ENCODE measurements around the gene EPN3.
A peak's percentile ranks its signal among the peaks of the same experiment; 100 is the strongest.

EPN3 gene

DNA sequence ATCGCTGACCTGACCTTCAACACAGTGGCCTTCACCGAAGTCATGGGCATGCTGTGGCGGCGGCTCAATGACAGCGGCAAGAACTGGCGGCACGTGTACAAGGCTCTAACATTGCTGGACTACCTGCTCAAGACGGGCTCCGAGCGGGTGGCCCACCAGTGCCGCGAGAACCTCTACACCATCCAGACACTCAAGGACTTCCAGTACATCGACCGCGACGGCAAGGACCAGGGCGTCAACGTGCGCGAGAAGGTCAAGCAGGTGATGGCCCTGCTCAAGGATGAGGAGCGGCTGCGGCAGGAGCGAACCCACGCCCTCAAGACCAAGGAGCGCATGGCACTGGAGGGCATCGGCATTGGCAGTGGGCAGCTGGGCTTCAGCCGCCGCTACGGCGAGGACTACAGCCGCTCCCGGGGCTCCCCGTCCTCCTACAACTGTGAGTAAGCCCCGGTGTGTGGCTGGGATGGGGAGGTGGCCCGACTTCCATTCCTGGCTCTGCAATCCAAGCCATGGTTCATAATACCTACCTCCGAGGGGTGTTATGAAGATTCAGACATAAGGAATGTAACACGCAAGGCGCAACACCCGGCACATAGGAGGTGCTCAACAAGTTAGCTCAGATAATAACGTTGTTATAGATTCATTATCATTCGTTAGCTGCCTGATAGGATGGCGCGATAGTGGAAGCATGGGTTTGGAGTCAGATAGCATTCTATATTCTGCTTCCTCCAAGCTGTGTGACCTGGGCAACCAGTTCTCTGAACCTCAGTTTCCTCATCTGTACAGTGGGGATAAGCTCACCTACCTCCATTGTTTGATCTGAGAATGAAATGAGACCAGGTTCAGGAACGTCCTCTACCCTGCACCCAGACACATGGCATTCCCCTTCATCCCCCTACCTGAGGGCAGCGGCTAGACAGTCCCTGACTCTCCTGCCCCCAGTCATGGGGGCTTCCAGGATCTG, 4.4 kb downstream of the EPN3 start:
- WGBS, 2 experiments (ENCODE audit: insufficient coverage in 2 of 2), result 95 to 98% methylated on average over 38 to 42 of the region's 45 CpGs
- Histone ChIP-seq H3K4me1 (ENCODE audit: control insufficient read depth, insufficient read depth, low read length, poor library complexity, severe bottlenecking) (peaks cover 15% of the 10 kb centered on the region), H3K9me3 (ENCODE audit: control insufficient read depth, low read length) (no peaks in the 10 kb centered on the region), H3K27ac (ENCODE audit: low read depth, low read length, severe bottlenecking) (no peak overlapping the region), H3K36me3 (ENCODE audit: control insufficient read depth, insufficient read depth, low read length) (no peaks in the 10 kb centered on the region), H3K4me3 (ENCODE audit: extremely low read depth, insufficient read depth, low read length, poor library complexity, severe bottlenecking) (no peak overlapping the region)

DNA sequence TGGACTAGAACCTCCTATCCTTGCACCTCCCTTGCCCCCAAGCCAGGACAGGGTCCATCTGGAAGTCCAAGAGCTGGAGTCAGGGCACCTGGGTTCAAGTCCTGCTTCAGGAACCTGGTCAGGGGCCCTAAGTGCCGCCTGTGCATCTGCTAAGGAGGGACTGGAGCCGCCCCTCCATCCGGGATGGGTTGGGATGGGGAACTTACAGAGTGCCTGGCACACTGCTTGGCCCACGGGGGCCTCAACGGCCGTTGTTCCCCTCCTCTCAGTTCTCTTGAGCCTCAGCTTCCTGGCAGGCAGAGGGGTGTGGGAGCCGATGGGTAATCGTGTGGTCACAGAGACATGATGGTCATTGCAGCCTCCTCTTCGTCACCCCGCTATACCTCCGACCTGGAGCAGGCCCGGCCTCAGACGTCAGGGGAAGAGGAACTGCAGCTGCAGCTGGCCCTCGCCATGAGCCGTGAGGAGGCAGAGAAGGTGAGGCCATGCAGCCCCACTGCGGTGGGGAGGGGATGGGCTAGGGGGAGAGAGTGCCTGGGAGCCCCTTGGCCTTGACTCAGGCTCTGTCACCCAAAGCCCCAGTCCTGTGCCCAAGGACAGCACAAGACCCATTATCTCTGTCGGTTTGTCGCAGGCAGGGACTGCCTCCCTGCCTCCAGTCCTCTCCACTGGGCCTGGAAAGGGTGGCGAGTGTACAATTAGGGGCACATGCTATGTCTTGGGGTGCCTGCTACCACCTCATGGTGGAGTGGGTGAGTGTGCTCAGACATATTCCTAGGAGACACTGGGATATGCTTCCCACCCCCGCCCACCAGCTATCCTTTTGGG, 5.4 kb downstream of the EPN3 start:
- WGBS, 2 experiments (ENCODE audit: insufficient coverage in 2 of 2), result 88 to 93% methylated on average over 14 to 19 of the region's 20 CpGs
- H3K4me1 ChIP-seq (ENCODE audit: control insufficient read depth, insufficient read depth, low read length, poor library complexity, severe bottlenecking), result peaks cover 19% of the 10 kb centered on the region
- no peaks in the 10 kb centered on the region for H3K9me3 ChIP-seq (ENCODE audit: control insufficient read depth, low read length)
- no peak overlapping the region for H3K4me3 ChIP-seq (ENCODE audit: extremely low read depth, insufficient read depth, low read length, poor library complexity, severe bottlenecking)
- H3K27ac ChIP-seq (ENCODE audit: low read depth, low read length, severe bottlenecking), result no peak overlapping the region
- H3K36me3 ChIP-seq (ENCODE audit: control insufficient read depth, insufficient read depth, low read length), result no peaks in the 10 kb centered on the region

DNA sequence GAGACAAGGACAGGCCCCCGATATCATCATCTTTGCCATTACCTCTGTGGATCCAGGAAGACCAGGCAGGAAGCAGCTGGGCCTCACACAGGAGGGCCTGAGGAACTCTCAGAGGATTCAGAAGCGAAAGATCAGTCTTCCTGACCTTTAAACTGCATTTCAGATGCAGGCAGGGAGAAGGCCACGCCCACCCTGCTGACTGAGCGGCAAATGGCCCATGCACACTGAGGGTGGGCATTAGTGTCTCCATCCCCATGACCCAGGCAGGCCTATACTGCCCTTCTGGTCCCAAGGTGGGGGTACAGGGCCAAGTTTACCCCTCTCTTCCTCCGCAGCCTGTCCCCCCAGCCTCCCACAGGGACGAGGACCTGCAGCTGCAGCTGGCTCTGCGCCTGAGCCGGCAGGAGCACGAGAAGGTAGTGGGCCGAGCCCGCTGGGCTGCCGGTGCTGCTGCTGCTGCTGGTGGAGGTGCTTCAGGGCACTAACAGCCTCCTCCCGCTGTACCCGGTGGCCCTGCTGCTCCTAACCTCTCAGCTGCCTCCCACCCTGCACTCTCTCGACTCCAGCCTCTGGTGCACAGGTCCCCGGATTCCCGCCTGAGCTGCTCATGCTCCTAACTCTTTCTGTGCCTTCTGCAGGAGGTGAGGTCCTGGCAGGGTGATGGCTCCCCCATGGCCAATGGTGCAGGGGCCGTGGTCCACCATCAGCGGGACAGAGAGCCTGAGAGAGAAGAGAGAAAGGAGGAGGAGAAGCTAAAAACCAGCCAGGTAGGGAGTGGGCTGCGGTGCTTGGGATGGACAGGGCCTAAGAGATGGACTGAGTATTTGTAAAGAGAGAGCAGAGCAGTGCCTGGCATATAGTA, 6.2 kb downstream of the EPN3 start:
- Histone ChIP-seq H3K27ac (ENCODE audit: low read depth, low read length, severe bottlenecking) (no peak overlapping the region), H3K4me3 (ENCODE audit: extremely low read depth, insufficient read depth, low read length, poor library complexity, severe bottlenecking) (no peak overlapping the region), H3K4me1 (ENCODE audit: control insufficient read depth, insufficient read depth, low read length, poor library complexity, severe bottlenecking) (peaks cover 12% of the 10 kb centered on the region), H3K36me3 (ENCODE audit: control insufficient read depth, insufficient read depth, low read length) (no peaks in the 10 kb centered on the region), H3K9me3 (ENCODE audit: control insufficient read depth, low read length) (no peaks in the 10 kb centered on the region)
- WGBS, 2 experiments (ENCODE audit: insufficient coverage in 2 of 2), result 82 to 84% methylated on average over 17 to 19 of the region's 20 CpGs

DNA sequence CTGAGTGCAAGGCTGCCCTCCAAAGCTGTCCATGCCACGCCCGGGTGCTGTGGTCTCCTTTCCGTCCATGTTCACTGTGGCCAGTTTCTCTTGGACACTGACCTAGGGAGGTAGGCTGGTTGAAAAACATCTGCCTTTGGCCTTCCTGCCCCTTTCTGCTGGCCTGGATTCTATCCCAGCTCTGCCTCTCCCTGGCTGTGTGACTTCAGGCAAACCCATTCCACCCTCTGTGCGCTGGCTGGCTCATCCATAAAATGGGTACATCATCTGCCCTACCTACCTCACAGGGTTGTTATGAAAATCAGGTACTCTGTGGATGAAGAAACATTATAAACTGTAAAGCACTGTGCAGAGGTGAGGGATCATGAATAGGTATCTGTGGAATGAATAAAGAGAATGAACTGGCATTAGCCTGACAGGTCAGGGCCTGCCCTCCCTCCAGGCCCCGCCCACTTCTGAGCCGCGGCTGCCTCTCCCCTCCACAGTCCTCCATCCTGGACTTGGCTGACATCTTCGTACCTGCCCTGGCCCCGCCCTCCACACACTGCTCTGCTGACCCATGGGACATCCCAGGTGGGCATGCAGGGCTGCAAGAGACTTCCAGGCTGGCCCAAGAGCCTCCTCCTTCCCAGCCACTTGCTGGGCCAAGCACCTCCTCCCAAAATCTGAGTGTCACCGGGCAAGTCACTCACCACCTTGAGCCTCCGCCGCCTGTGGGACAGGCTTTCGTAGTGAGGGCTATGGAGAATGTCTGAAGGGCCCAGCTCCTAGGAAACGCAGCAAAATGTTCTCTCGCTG, 7.4 kb downstream of the EPN3 start:
- no peak overlapping the region for H3K4me3 ChIP-seq (ENCODE audit: extremely low read depth, insufficient read depth, low read length, poor library complexity, severe bottlenecking)
- no peak overlapping the region for H3K27ac ChIP-seq (ENCODE audit: low read depth, low read length, severe bottlenecking)
- peaks cover 7% of the 10 kb centered on the region for H3K4me1 ChIP-seq (ENCODE audit: control insufficient read depth, insufficient read depth, low read length, poor library complexity, severe bottlenecking)
- 77 to 79% methylated on average over 11 to 13 of the region's 15 CpGs for WGBS, 2 experiments (ENCODE audit: insufficient coverage in 2 of 2)
- no peaks in the 10 kb centered on the region for H3K9me3 ChIP-seq (ENCODE audit: control insufficient read depth, low read length)
- H3K36me3 ChIP-seq (ENCODE audit: control insufficient read depth, insufficient read depth, low read length), result no peaks in the 10 kb centered on the region

DNA sequence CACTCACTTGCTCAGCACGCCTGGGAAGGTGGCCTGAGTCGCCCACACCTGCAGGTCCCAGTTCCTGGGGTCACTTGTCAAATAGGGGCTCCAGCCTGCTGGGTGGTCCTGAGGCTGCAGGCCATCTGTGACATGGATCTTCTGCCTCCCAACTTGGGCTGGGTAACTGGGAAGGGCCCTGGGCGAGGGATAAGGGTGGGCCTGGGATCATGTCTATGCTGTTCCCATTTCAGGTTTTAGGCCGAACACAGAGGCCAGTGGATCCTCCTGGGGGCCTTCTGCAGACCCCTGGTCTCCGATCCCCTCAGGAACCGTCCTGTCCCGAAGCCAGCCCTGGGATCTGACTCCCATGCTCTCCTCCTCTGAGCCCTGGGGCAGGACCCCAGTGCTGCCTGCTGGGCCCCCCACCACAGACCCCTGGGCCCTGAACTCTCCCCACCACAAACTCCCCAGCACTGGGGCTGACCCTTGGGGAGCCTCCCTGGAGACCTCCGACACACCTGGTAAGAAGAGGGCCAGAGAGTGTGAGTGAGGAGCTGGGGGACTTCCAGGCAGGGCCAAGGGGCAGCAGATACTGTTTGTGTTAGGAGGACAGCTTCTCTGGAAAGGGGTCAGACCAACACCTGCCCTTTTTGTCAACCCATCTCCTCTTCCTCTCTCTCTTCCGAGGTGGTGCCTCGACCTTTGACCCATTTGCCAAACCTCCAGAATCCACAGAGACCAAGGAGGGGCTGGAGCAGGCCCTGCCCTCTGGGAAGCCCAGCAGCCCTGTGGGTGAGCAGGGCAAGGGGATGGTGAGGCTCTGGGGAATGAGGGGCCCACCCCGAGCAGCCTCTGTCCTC, 8.2 kb downstream of the EPN3 start:
- H3K4me1 ChIP-seq (ENCODE audit: control insufficient read depth, insufficient read depth, low read length, poor library complexity, severe bottlenecking), result peaks cover 7% of the 10 kb centered on the region
- WGBS, 2 experiments (ENCODE audit: insufficient coverage in 2 of 2), result 92 to 97% methylated on average over 5 to 8 of the region's 11 CpGs
- H3K27ac ChIP-seq (ENCODE audit: low read depth, low read length, severe bottlenecking), result no peak overlapping the region
- H3K4me3 ChIP-seq (ENCODE audit: extremely low read depth, insufficient read depth, low read length, poor library complexity, severe bottlenecking), result no peak overlapping the region
- H3K9me3 ChIP-seq (ENCODE audit: control insufficient read depth, low read length), result no peaks in the 10 kb centered on the region
- H3K36me3 ChIP-seq (ENCODE audit: control insufficient read depth, insufficient read depth, low read length), result no peaks in the 10 kb centered on the region

DNA sequence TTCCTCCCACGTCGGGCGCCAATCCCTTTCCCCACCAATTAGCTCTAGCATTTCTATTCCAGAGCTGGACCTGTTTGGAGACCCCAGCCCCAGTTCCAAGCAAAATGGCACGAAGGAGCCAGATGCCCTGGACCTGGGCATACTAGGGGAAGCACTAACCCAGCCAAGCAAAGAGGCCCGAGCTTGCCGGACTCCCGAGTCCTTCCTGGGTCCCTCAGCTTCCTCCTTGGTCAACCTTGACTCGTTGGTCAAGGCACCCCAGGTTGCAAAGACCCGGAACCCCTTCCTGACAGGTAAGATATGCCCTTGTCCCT, 8.8 kb downstream of the EPN3 start:
- peak overlapping the region; percentile 45 for H3K4me3 ChIP-seq (ENCODE audit: extremely low read depth, insufficient read depth, low read length, poor library complexity, severe bottlenecking)
- H3K36me3 ChIP-seq (ENCODE audit: control insufficient read depth, insufficient read depth, low read length), result no peaks in the 10 kb centered on the region
- H3K9me3 ChIP-seq (ENCODE audit: control insufficient read depth, low read length), result no peaks in the 10 kb centered on the region
- 79 to 81% methylated on average over 5 to 8 of the region's 9 CpGs for whole genome bisulfite sequencing, 2 experiments (ENCODE audit: insufficient coverage in 2 of 2)
- no peak overlapping the region for H3K27ac ChIP-seq (ENCODE audit: low read depth, low read length, severe bottlenecking)
- H3K4me1 ChIP-seq (ENCODE audit: control insufficient read depth, insufficient read depth, low read length, poor library complexity, severe bottlenecking), result peaks cover 7% of the 10 kb centered on the region

DNA sequence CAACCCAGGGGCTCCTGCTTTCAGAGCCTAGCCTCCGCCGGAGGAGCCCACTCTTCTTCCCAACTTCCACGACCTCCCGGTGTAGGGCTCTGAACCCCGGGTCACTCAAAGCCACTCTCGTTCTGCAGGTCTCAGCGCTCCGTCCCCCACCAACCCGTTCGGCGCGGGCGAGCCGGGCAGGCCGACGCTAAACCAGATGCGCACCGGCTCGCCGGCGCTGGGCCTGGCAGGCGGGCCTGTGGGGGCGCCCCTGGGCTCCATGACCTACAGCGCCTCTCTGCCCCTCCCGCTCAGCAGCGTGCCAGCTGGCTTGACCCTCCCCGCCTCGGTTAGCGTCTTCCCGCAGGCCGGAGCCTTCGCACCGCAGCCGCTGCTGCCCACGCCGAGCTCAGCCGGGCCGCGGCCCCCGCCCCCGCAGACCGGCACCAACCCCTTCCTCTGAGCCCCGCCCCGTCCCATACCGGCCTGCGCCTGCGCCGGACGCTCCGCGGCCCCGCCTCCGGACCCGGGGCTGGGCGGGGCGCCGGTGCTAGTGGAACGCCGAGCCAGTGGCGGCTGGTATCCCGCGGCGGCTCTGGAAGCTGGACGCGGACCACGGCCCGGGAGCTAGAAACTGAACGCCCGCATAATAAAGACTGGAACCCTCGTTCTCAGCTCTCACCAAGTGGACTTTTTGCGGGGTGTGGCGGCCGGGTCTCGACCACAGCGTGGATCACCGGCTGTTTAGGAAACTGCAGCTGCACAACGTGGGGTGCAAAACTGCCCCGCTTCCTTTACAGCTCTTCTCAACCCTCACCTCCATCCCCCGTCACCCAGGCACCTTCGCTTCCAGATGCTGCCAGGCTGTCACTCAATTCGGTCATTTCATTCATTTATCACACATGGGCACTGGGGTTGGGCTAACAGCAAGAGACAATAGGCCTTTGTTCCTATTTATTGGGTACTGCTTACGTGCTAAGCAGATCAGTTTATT, 9.5 kb downstream of the EPN3 start:
- Histone ChIP-seq H3K36me3 (ENCODE audit: control insufficient read depth, insufficient read depth, low read length) (no peaks in the 10 kb centered on the region), H3K9me3 (ENCODE audit: control insufficient read depth, low read length) (no peaks in the 10 kb centered on the region), H3K4me1 (ENCODE audit: control insufficient read depth, insufficient read depth, low read length, poor library complexity, severe bottlenecking) (peaks cover 7% of the 10 kb centered on the region), H3K27ac (ENCODE audit: low read depth, low read length, severe bottlenecking) (peak overlapping the region; percentile 12), H3K4me3 (ENCODE audit: extremely low read depth, insufficient read depth, low read length, poor library complexity, severe bottlenecking) (peak overlapping the region; percentile 45)
- WGBS, 2 experiments (ENCODE audit: insufficient coverage in 2 of 2), result 5% methylated on average over 68 to 70 of the region's 82 CpGs

DNA sequence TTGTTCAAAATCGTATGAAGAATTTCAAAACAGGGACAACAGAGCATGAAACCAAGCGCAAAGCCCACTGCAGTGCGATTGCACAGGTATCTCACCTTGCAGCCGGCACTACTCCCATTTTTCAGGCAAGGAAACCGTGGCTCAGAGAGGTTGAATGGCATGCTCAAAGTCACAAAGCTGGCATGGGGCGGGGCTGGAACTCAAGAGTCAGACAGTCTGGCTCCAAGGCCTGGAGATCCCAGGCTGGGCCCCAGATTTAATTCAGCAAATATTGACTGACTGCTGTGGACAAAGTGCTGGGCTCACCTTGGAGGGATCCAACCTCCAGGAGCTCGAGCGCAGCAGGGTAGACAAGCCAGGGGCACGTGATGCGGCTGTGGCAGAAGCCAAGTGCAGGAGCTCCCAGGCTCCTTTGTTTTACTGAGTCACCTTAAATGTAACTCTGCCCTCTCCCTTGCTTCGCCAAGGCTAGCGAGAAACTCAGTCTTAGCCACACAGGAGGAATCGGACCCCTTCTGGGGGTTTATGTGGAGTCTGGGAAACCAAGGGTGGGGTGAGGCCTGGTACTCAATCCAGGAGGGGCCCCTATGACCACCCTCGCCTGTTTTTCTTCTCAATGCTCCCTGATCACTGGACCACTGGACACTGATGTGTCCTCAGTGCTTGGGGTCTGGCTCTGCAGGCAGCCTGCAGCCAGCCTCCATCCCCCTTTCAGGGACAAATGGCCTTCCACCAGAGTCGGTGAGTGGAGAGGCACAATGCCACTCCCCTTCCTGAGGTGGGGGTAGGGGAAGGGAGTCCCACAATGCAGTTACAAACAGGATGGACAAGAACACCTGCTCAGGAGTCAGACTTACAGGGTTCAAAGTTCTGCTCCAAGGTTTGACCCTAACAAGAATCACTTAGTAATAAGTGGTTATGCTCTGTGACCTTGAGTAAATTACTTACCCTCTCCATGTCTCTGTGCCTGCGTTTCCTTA, 10.6 kb downstream of the EPN3 start:
- peak overlapping the region; percentile 12 for H3K27ac ChIP-seq (ENCODE audit: low read depth, low read length, severe bottlenecking)
- no peaks in the 10 kb centered on the region for H3K36me3 ChIP-seq (ENCODE audit: control insufficient read depth, insufficient read depth, low read length)
- H3K4me1 ChIP-seq (ENCODE audit: control insufficient read depth, insufficient read depth, low read length, poor library complexity, severe bottlenecking), result peaks cover 12% of the 10 kb centered on the region
- H3K9me3 ChIP-seq (ENCODE audit: control insufficient read depth, low read length), result no peaks in the 10 kb centered on the region
- H3K4me3 ChIP-seq (ENCODE audit: extremely low read depth, insufficient read depth, low read length, poor library complexity, severe bottlenecking), result peak overlapping the region; percentile 45
- WGBS, 2 experiments (ENCODE audit: insufficient coverage in 2 of 2), result 83 to 88% methylated on average over 11 to 14 of the region's 16 CpGs
